Natural killer cell (primary cell): ENCODE measurements around the gene CLEC3A. TPM values are rescaled to one million over a fixed set of nuclear protein-coding genes. Genes with fewer than 3 reads are reported as not detected.

Experiments used
- ATAC-seq, 3 donors: fragments of 150-1000 bp in 2 of 3; fragments of 200-7000 bp in 1 of 3; cut with Tn5 transposase; 1 replicate in 1 of 3; 2 replicates in 2 of 3; pipeline ENCODE4 v1.10.0; 2021; ENCODE audit warnings: mild to moderate bottlenecking in 2 of 3, moderate library complexity in 2 of 3
- DNase-seq, 2 donors: peaks; one replicate each; pipeline versions ENCODE4 v3.0.0 to v3.0.0-alpha.2; 2013 to 2021; ENCODE audit warnings: mixed read lengths in 1 of 2
- H3K27ac ChIP-seq: one replicate; pipeline ENCODE4 v1.5.1; 2013; ENCODE audit warnings: mild to moderate bottlenecking, low read length
- H3K27me3 ChIP-seq: one replicate; pipeline ENCODE4 v1.6.1; 2013; ENCODE audit warnings: low read length; ENCODE audit not compliant: control insufficient read depth, insufficient read depth
- H3K36me3 ChIP-seq: one replicate; pipeline ENCODE4 v1.6.1; 2013; ENCODE audit warnings: low read length; ENCODE audit not compliant: control insufficient read depth, insufficient read depth
- H3K4me1 ChIP-seq: one replicate; pipeline ENCODE4 v1.6.1; 2013; ENCODE audit warnings: low read length; ENCODE audit not compliant: control insufficient read depth, insufficient read depth
- H3K4me3 ChIP-seq: one replicate; pipeline ENCODE4 v1.5.1; 2013; ENCODE audit warnings: low read length
- H3K9me3 ChIP-seq: one replicate; pipeline ENCODE4 v1.6.1; 2013; ENCODE audit warnings: low read length; ENCODE audit not compliant: control insufficient read depth, insufficient read depth
- H3K27ac Mint-ChIP-seq, 2 donors: one replicate each; pipeline ENCODE4 v1.8.0; 2022; ENCODE audit warnings: mild to moderate bottlenecking in 2 of 2, mixed read lengths in 2 of 2, moderate library complexity in 1 of 2
- H3K27me3 Mint-ChIP-seq, 2 donors: one replicate each; pipeline ENCODE4 v1.8.0; 2022; ENCODE audit warnings: low read depth in 2 of 2, mixed read lengths in 2 of 2
- H3K36me3 Mint-ChIP-seq: one replicate; pipeline ENCODE4 v1.8.0; 2022; ENCODE audit warnings: mixed read lengths
- H3K4me1 Mint-ChIP-seq, 2 donors: one replicate each; pipeline ENCODE4 v1.8.0; 2022; ENCODE audit warnings: mixed read lengths in 2 of 2
- H3K4me3 Mint-ChIP-seq: one replicate; pipeline ENCODE4 v1.8.0; 2022; ENCODE audit warnings: mild to moderate bottlenecking, moderate library complexity, mixed read lengths
- H3K9me3 Mint-ChIP-seq, 2 donors: one replicate each; pipeline ENCODE4 v1.8.0; 2022; ENCODE audit warnings: mixed read lengths in 2 of 2
- CTCF ChIP-seq: fragments of 200-600 bp; IDR thresholded peaks from one replicate; pipeline ENCODE4 v1.8.0; 2022; ENCODE audit warnings: antibody characterized with exemption
- WGBS: methylation state at CpG from one replicate; pipeline ENCODE4 v1.1.7; 2013; ENCODE audit warnings: missing lambda C conversion rate; ENCODE audit not compliant: insufficient coverage; 5-methylcytosine and 5-hydroxymethylcytosine counted together
- intact Hi-C: fragments of 100-400 bp; cut with micrococcal nuclease; formaldehyde crosslinking; loops from one replicate; pipeline ENCODE4 v1.14.2; 2022
- total RNA-seq, 4 donors: library from RNA; stranded (reverse); fragments of 120-200 nt in 1 of 4; gene quantifications; one replicate each; pipeline versions ENCODE4 v1.2.3 to v1.2.4, GENCODE V29; 2013 to 2022

Gene CLEC3A
- not detected for total RNA-seq
- not detected for total RNA-seq (2013)

GRCh38 chr16:78022347-78023060, at the start of gene CLEC3A:
Gene CLEC3A (plus strand): TSS chr16:78022548. CDS start chr16:78022627, 79 bp downstream.
- Histone ChIP-seq H3K27ac (no peak within 1 kb of the TSS), H3K36me3 (no peaks in the 10 kb centered on the region), H3K27me3 (no peaks in the 10 kb centered on the region), H3K4me3 (no peak within 1 kb of the TSS), H3K4me1 (no peaks in the 10 kb centered on the region), H3K9me3 (no peaks in the 10 kb centered on the region)
- intact Hi-C loops: no loop called here
- 54% methylated on average over 5 of the region's 5 CpGs for WGBS
- Mint-ChIP-seq H3K4me1 (no peaks in the 10 kb centered on the region), H3K9me3 (peaks cover 0 to 2% of the 10 kb centered on the region in 2 donors), H3K4me3 (no peak within 1 kb of the TSS), H3K36me3 (no peaks in the 10 kb centered on the region), H3K27ac (no peak within 1 kb of the TSS), H3K27me3 (peaks cover 10 to 23% of the 10 kb centered on the region in 2 donors)
- ATAC-seq (no peak), DNase-seq (no peak)
- TF ChIP-seq CTCF: no peak

- no peak for ATAC-seq
Measured at GRCh38 chr16:77974883-77975282, 47.5 kb upstream of the CLEC3A start.

GRCh38 chr16:77975942-77976341, 46.4 kb upstream of the CLEC3A start:
- H3K9me3 Mint-ChIP-seq: no peaks in the 10 kb centered on the region

More at GRCh38 chr16:77974883-77975282, 47.5 kb upstream of the CLEC3A start:
- H3K27me3 ChIP-seq: no peaks in the 10 kb centered on the region
- no peak overlapping the region for H3K4me3 Mint-ChIP-seq
- H3K9me3 ChIP-seq: no peaks in the 10 kb centered on the region
- H3K9me3 Mint-ChIP-seq: no peaks in the 10 kb centered on the region
- no peaks in the 10 kb centered on the region for H3K4me1 ChIP-seq
- H3K4me3 ChIP-seq: no peak overlapping the region
- no peaks in the 10 kb centered on the region for H3K36me3 Mint-ChIP-seq
- no peak for TF ChIP-seq CTCF
- DNase-seq: no peak
- H3K27ac ChIP-seq: no peak overlapping the region
- intact Hi-C loops: no loop called here
- no peaks in the 10 kb centered on the region for H3K36me3 ChIP-seq
- WGBS: 71% methylated on average over 3 of the region's 5 CpGs
- no peaks in the 10 kb centered on the region for H3K4me1 Mint-ChIP-seq
- peaks cover 8 to 15% of the 10 kb centered on the region in 2 donors for H3K27me3 Mint-ChIP-seq
- no peak overlapping the region for H3K27ac Mint-ChIP-seq

More at GRCh38 chr16:77975942-77976341, 46.4 kb upstream of the CLEC3A start:
- Mint-ChIP-seq H3K4me1 (no peaks in the 10 kb centered on the region), H3K4me3 (no peak overlapping the region), H3K36me3 (no peaks in the 10 kb centered on the region), H3K27ac (no peak overlapping the region), H3K27me3 (peaks cover 8 to 15% of the 10 kb centered on the region in 2 donors)
- DNase-seq (no peak), ATAC-seq (no peak)
- Histone ChIP-seq H3K27me3 (no peaks in the 10 kb centered on the region), H3K4me1 (no peaks in the 10 kb centered on the region), H3K4me3 (no peak overlapping the region), H3K36me3 (no peaks in the 10 kb centered on the region), H3K27ac (no peak overlapping the region), H3K9me3 (no peaks in the 10 kb centered on the region)
- 87% methylated on average over 2 of the region's 3 CpGs for WGBS
- intact Hi-C loops: no loop called here
- TF ChIP-seq CTCF: no peak
